Measurements from ENCODE around the gene C1orf35.

C1orf35 gene

DNA sequence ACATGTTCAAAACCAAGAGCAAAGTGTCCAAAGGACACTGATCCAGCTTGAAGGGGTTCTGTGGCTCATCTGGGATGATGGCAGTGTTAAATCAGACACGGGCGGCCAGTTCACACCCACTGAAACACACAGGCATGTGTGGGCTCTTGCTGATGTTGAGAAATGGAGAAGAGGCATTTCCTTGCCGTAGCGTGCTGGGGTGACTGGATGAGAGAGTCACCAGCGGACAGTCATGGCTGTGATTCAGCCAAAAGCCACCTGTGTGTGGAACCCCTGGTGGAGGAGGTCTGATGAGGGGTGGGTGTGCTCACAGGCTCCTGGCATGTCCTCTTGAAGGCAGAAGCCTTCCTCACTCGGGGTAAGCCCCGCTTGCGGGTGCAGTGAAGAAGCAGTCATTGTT lies 7.2 kb downstream of the C1orf35 start:
- Histone ChIP-seq H3K36me3 (ENCODE audit: control insufficient read depth in 1 of 2, insufficient read depth in 2 of 2, low read length in 2 of 2) (peaks cover 29 to 72% of the 10 kb centered on the region in 2 donors), H3K27me3 (ENCODE audit: control insufficient read depth in 1 of 2, insufficient read depth in 2 of 2, low read length in 2 of 2) (no peaks in the 10 kb centered on the region), H3K4me3 (ENCODE audit: low read depth in 1 of 2, low read length in 2 of 2) (no peak overlapping the region), H3K27ac (ENCODE audit: low read depth, low read length) (no peak overlapping the region), H3K9me3 (ENCODE audit: control insufficient read depth in 1 of 2, low read length in 2 of 2) (peaks cover 7 to 9% of the 10 kb centered on the region in 2 donors), H3K4me1 (ENCODE audit: control insufficient read depth in 1 of 2, insufficient read depth in 2 of 2, low read length in 2 of 2) (peaks cover 19 to 38% of the 10 kb centered on the region in 2 donors), H3K9ac (ENCODE audit: low read depth in 1 of 2, low read length in 2 of 2) (no peak overlapping the region)

DNA sequence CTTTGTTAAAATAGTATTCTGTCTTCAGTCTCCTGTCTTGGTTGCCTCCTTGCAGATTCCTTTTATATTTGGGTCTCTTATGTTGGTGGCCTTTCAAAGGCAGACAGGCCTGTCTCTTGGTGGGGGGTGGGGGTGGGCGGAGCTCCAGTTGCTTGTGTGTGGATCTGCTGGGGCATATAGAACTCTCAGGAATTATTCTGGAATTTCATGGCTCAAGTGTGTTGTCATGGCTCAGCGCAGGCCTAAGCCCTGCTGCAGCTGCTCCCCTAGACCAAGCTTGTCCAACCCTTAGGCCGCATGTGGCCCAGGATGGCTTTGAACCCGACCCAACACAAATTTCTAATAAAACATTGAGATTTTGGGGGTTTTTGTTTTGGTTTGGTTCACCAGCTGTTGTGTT lies 8.0 kb downstream of the C1orf35 start:
- Histone ChIP-seq H3K27ac (ENCODE audit: low read depth, low read length) (no peak overlapping the region), H3K4me1 (ENCODE audit: control insufficient read depth in 1 of 2, insufficient read depth in 2 of 2, low read length in 2 of 2) (peaks cover 25 to 44% of the 10 kb centered on the region in 2 donors), H3K36me3 (ENCODE audit: control insufficient read depth in 1 of 2, insufficient read depth in 2 of 2, low read length in 2 of 2) (peaks cover 25 to 68% of the 10 kb centered on the region in 2 donors), H3K9me3 (ENCODE audit: control insufficient read depth in 1 of 2, low read length in 2 of 2) (peaks cover 7 to 9% of the 10 kb centered on the region in 2 donors), H3K27me3 (ENCODE audit: control insufficient read depth in 1 of 2, insufficient read depth in 2 of 2, low read length in 2 of 2) (no peaks in the 10 kb centered on the region), H3K4me3 (ENCODE audit: low read depth in 1 of 2, low read length in 2 of 2) (no peak overlapping the region), H3K9ac (ENCODE audit: low read depth in 1 of 2, low read length in 2 of 2) (no peak overlapping the region)

DNA sequence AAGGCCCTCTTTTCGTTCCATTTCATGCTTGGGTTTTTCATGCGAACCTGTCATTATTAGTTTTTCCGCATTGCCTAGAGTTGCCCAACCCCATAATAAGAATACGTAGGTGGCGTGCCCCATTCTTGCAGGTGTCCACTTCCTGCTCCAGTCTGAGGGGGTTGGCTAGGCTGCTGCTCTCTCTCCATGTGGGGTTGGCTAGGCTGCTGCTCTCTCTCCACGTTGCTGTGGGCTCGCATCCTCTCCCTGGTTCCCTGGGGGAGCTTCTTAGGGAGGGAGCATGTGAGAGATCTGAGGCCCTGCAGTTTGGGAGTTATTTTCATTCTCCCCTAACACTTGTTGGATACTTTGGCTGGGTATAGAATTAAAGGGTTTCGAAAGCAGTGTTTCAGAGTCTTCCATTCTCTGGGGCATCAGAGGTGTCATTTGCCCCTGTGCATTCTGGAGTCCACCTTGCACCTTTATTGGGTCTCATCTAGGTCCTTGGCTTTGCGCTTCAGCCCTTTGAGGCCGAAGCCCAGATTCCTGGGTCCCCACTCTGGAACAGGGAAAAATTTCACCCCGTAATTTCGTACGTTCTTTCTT lies 8.6 kb downstream of the C1orf35 start:
- peaks cover 32 to 46% of the 10 kb centered on the region in 2 donors for H3K4me1 ChIP-seq (ENCODE audit: control insufficient read depth in 1 of 2, insufficient read depth in 2 of 2, low read length in 2 of 2)
- H3K4me3 ChIP-seq (ENCODE audit: low read depth in 1 of 2, low read length in 2 of 2): no peak overlapping the region
- H3K9ac ChIP-seq (ENCODE audit: low read depth in 1 of 2, low read length in 2 of 2): no peak overlapping the region
- H3K9me3 ChIP-seq (ENCODE audit: control insufficient read depth in 1 of 2, low read length in 2 of 2): peaks cover 7 to 9% of the 10 kb centered on the region in 2 donors
- peaks cover 20 to 67% of the 10 kb centered on the region in 2 donors for H3K36me3 ChIP-seq (ENCODE audit: control insufficient read depth in 1 of 2, insufficient read depth in 2 of 2, low read length in 2 of 2)
- H3K27ac ChIP-seq (ENCODE audit: low read depth, low read length): no peak overlapping the region
- no peaks in the 10 kb centered on the region for H3K27me3 ChIP-seq (ENCODE audit: control insufficient read depth in 1 of 2, insufficient read depth in 2 of 2, low read length in 2 of 2)

DNA sequence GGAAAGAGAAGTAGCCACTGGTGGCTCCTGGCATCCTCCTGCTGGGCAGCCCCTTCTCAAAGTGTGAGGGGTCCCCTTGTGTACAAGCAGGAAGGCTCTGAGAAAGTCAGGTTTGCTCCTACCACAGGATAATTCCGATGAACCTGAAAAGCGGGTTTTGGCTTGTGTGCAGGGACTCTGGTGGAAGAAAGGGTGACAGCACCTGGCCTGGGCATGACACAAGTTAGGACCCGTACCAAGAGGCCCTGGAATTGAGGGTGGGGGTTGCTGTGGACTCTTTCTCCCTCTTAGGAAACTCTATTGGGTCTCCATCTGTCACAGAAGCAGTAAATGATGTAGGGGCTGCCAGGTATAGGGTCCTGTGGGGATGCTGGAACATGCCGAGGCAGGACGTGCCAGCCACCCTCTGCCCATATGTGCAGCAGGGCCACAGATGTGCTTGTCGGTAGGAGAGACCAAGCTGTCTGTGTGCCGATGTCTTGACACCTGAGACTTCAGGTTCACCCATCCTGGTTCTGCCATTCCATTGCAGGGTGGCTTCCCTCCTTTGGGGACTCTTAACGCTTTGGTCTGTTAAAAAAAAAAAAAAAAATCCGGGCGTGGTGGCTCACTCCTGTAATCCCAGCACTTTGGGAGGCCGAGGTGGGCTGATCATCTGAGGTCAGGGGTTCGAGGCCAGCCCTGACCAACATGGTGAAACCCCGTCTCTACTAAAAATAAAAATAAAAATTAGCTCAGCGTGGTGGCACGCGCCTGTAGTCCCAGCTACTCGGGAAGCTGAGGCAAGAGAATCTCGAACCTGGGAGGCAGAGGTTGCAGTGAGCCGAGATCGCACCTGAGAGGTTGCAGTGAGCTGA lies 9.8 kb downstream of the C1orf35 start:
- Histone ChIP-seq H3K4me3 (ENCODE audit: low read depth in 1 of 2, low read length in 2 of 2) (no peak overlapping the region), H3K36me3 (ENCODE audit: control insufficient read depth in 1 of 2, insufficient read depth in 2 of 2, low read length in 2 of 2) (peaks cover 13 to 66% of the 10 kb centered on the region in 2 donors), H3K9me3 (ENCODE audit: control insufficient read depth in 1 of 2, low read length in 2 of 2) (peaks cover 7 to 9% of the 10 kb centered on the region in 2 donors), H3K27me3 (ENCODE audit: control insufficient read depth in 1 of 2, insufficient read depth in 2 of 2, low read length in 2 of 2) (no peaks in the 10 kb centered on the region), H3K27ac (ENCODE audit: low read depth, low read length) (no peak overlapping the region), H3K4me1 (ENCODE audit: control insufficient read depth in 1 of 2, insufficient read depth in 2 of 2, low read length in 2 of 2) (peaks cover 44 to 53% of the 10 kb centered on the region in 2 donors), H3K9ac (ENCODE audit: low read depth in 1 of 2, low read length in 2 of 2) (no peak overlapping the region)

DNA sequence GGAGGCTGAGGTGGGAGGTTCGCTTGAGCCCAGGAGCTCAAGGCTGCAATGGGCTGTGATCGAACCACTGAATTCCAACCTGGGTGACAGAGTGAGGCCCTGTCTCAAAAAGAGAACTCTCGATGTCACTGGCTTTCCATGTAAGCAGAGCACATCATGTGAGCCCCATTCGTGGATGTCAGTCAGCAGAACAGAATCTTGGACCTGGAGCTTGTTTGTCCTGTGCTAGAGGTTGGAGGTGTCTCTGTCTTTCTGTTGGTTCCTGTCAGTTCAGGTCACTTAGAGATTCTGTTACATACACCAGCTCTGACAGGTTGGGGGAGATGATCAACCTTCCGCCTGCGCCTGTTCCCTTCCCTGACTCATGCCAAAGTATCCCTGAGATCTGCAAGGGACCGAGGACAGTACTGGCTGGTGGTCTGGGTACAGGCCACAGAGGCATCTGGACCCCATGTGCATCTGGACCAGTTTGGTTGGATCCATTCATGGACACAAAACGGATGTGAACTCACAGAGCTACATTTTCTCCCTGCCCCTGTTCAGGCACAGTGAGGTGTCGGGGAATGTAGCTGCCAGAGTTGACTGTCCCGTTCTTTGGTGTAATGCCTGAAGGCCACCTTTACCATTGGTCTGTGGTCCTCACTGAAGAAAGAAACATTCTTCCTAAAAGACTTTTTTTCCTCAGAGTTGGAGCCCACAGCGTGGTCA lies 10.6 kb downstream of the C1orf35 start:
- peaks cover 52 to 60% of the 10 kb centered on the region in 2 donors for H3K4me1 ChIP-seq (ENCODE audit: control insufficient read depth in 1 of 2, insufficient read depth in 2 of 2, low read length in 2 of 2)
- H3K4me3 ChIP-seq (ENCODE audit: low read depth in 1 of 2, low read length in 2 of 2): no peak overlapping the region
- H3K9me3 ChIP-seq (ENCODE audit: control insufficient read depth in 1 of 2, low read length in 2 of 2): peaks cover 7 to 9% of the 10 kb centered on the region in 2 donors
- peaks cover 12 to 63% of the 10 kb centered on the region in 2 donors for H3K36me3 ChIP-seq (ENCODE audit: control insufficient read depth in 1 of 2, insufficient read depth in 2 of 2, low read length in 2 of 2)
- no peak overlapping the region for H3K9ac ChIP-seq (ENCODE audit: low read depth in 1 of 2, low read length in 2 of 2)
- no peaks in the 10 kb centered on the region for H3K27me3 ChIP-seq (ENCODE audit: control insufficient read depth in 1 of 2, insufficient read depth in 2 of 2, low read length in 2 of 2)
- H3K27ac ChIP-seq (ENCODE audit: low read depth, low read length): no peak overlapping the region

DNA sequence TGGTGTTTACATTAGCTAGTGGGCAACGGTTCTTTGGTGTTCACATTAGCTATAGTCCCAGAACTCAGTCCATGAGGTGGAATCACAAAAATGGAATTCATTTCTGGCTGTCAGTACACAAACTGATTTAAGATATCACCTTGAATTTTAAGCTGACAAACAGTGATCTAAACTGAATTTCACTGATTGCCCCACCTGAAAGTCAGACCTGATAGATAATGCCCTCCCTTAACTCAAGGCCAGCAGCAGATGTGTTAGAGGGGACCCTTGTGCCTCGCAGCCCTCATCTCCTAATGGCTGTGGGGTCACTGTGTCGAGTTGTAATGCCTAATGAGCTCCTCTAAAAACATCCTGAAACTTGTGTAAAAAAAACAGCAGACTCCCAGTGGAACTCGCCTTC lies 12.0 kb downstream of the C1orf35 start:
- no peak overlapping the region for H3K9ac ChIP-seq (ENCODE audit: low read depth in 1 of 2, low read length in 2 of 2)
- no peaks in the 10 kb centered on the region for H3K27me3 ChIP-seq (ENCODE audit: control insufficient read depth in 1 of 2, insufficient read depth in 2 of 2, low read length in 2 of 2)
- H3K4me3 ChIP-seq (ENCODE audit: low read depth in 1 of 2, low read length in 2 of 2): peak overlapping the region in 1 of 2 donors; percentile 13
- H3K4me1 ChIP-seq (ENCODE audit: control insufficient read depth in 1 of 2, insufficient read depth in 2 of 2, low read length in 2 of 2): peaks cover 65 to 72% of the 10 kb centered on the region in 2 donors
- H3K27ac ChIP-seq (ENCODE audit: low read depth, low read length): no peak overlapping the region
- H3K36me3 ChIP-seq (ENCODE audit: control insufficient read depth in 1 of 2, insufficient read depth in 2 of 2, low read length in 2 of 2): peaks cover 5 to 52% of the 10 kb centered on the region in 2 donors
- peaks cover 7 to 9% of the 10 kb centered on the region in 2 donors for H3K9me3 ChIP-seq (ENCODE audit: control insufficient read depth in 1 of 2, low read length in 2 of 2)

DNA sequence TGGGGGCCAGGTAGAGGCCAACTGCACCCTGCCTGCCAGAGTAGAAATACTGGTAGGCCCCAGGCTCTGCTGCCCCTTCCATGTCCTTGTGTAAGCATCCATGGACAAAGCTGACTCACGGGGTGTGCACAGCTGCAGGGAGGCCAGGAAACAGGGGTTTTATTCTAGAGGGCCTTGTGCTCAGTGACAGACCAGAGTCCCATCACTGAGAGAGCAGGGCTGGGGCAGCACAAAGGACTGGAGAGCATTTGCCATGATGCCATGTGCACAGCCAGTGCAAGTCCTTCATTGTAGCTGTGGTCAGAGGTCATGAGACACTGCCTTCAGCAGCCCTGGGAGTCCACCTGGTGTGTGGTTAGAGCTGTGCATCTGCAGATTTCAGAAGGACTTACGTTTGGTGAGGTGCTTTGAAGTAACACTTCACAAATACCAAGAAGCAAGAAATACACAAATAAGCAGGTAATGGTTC lies 12.5 kb downstream of the C1orf35 start:
- H3K36me3 ChIP-seq (ENCODE audit: control insufficient read depth in 1 of 2, insufficient read depth in 2 of 2, low read length in 2 of 2): peaks cover 5 to 52% of the 10 kb centered on the region in 2 donors
- H3K27me3 ChIP-seq (ENCODE audit: control insufficient read depth in 1 of 2, insufficient read depth in 2 of 2, low read length in 2 of 2): no peaks in the 10 kb centered on the region
- no peak overlapping the region for H3K9ac ChIP-seq (ENCODE audit: low read depth in 1 of 2, low read length in 2 of 2)
- H3K4me3 ChIP-seq (ENCODE audit: low read depth in 1 of 2, low read length in 2 of 2): peak overlapping the region in 1 of 2 donors; percentile 14
- H3K9me3 ChIP-seq (ENCODE audit: control insufficient read depth in 1 of 2, low read length in 2 of 2): peaks cover 7 to 9% of the 10 kb centered on the region in 2 donors
- peaks cover 69 to 77% of the 10 kb centered on the region in 2 donors for H3K4me1 ChIP-seq (ENCODE audit: control insufficient read depth in 1 of 2, insufficient read depth in 2 of 2, low read length in 2 of 2)
- H3K27ac ChIP-seq (ENCODE audit: low read depth, low read length): no peak overlapping the region

DNA sequence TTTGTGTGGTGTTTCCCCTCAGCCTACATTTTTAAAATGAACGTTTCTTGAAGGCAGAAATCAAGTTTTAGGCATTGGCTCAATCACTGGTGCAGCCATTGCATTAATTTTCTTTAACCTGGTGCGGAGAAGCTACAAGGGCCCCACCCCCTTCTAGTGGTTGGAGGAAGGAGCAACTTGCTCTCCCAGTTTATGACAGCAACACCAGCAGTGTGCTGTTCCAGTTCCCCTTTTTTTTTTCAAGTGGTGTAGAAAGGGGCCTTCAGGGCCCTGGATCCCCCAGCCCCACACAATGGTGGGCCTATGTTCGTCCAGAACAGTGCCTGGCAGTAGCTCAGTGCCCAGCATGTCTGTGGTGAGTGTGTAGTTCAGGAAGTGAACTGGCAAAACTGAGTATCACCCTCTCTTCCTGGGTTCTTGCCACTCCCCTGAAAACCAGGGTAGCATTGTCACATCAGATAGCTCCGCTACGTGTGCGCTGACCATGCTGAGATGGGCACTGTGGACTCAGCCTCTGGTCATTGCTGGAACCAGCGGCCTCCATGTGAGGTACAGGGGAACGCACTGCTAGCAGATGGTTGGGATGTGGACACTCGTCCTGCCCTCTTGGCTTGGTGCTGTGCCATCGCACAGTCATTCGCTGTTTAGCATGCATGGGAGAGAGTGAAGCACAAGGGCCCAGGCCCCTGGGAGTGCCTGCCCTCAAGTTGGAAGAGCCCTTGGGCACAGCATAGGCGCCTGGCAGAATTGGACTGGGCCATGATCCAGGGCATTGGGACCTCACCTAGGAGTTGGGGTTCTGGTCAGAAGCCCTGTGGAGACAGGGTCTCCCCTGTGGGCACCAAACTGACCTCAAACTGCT lies 13.4 kb downstream of the C1orf35 start:
- H3K36me3 ChIP-seq (ENCODE audit: control insufficient read depth in 1 of 2, insufficient read depth in 2 of 2, low read length in 2 of 2): peaks cover 5 to 52% of the 10 kb centered on the region in 2 donors
- no peak overlapping the region for H3K9ac ChIP-seq (ENCODE audit: low read depth in 1 of 2, low read length in 2 of 2)
- peaks cover 7 to 8% of the 10 kb centered on the region in 2 donors for H3K9me3 ChIP-seq (ENCODE audit: control insufficient read depth in 1 of 2, low read length in 2 of 2)
- peak overlapping the region; percentile 14 to 19 for H3K4me3 ChIP-seq (ENCODE audit: low read depth in 1 of 2, low read length in 2 of 2)
- no peaks in the 10 kb centered on the region for H3K27me3 ChIP-seq (ENCODE audit: control insufficient read depth in 1 of 2, insufficient read depth in 2 of 2, low read length in 2 of 2)
- H3K4me1 ChIP-seq (ENCODE audit: control insufficient read depth in 1 of 2, insufficient read depth in 2 of 2, low read length in 2 of 2): peaks cover 78 to 85% of the 10 kb centered on the region in 2 donors
- no peak overlapping the region for H3K27ac ChIP-seq (ENCODE audit: low read depth, low read length)
